OCI-LY1 (cell line): ENCODE data around the gene UCP3.

Experiments
- CTCF ChIP-seq: fragments of 200-600 bp; sonication (generic), shearing (Covaris generic); IDR thresholded peaks from 2 replicates; pipeline ENCODE4 v1.5.1; 2017; ENCODE audit warnings: mild to moderate bottlenecking, antibody characterized with exemption, low read length, moderate library complexity, mixed read lengths
- EZH2 ChIP-seq: fragments of 200-600 bp; sonication (generic), shearing (Covaris generic); IDR thresholded peaks from 2 replicates; pipeline ENCODE4 v1.8.0; 2017; ENCODE audit warnings: borderline replicate concordance, mixed run types, mild to moderate bottlenecking, antibody characterized with exemption, low read length, moderate library complexity, mixed read lengths

GRCh38 chr11:74044538-74044937 lies 35.7 kb upstream of the UCP3 start:
- TF ChIP-seq CTCF: no peak
- TF ChIP-seq EZH2: no peak
